ENCODE results near the gene C4orf46.
"Not testable (repeated sequence)": the region's sequence is repeated elsewhere in the genome, so short reads cannot be mapped to it uniquely, and the experiment has no call there.

Gene C4orf46

GRCh38 chr4:158673633-158674032 lies 1.9 kb upstream of the C4orf46 start:
- H3K9me3 ChIP-seq (ENCODE audit: control insufficient read depth, low read length), result no peaks in the 10 kb centered on the region
- H3K4me1 ChIP-seq (ENCODE audit: control insufficient read depth, insufficient read depth, low read length), result peaks cover 4% of the 10 kb centered on the region
- WGBS, 2 experiments, result 87 to 93% methylated on average over 3 of the region's 3 CpGs
- no peak overlapping the region for H3K4me3 ChIP-seq (ENCODE audit: insufficient read depth, low read depth, low read length)
- no peak overlapping the region for H3K27ac ChIP-seq (ENCODE audit: insufficient read depth, low read depth, low read length, poor library complexity, severe bottlenecking)
- H3K27me3 ChIP-seq (ENCODE audit: control insufficient read depth, insufficient read depth, low read length, poor library complexity, severe bottlenecking), result no peaks in the 10 kb centered on the region
- no peaks in the 10 kb centered on the region for H3K36me3 ChIP-seq (ENCODE audit: control insufficient read depth, insufficient read depth, low read length)

GRCh38 chr4:158671915-158672806 lies 474 bp upstream of the C4orf46 start, which contains the start of gene ETFDH:
TSS of gene ETFDH (plus strand) at chr4:158672296. CDS start at chr4:158672457, 161 bp downstream.
- WGBS, 2 experiments, result 1% methylated on average over 60 of the region's 60 CpGs
- H3K4me3 ChIP-seq (ENCODE audit: insufficient read depth, low read depth, low read length), result peak within 1 kb of the TSS; percentile 97
- H3K4me1 ChIP-seq (ENCODE audit: control insufficient read depth, insufficient read depth, low read length), result peaks cover 4% of the 10 kb centered on the region
- H3K27me3 ChIP-seq (ENCODE audit: control insufficient read depth, insufficient read depth, low read length, poor library complexity, severe bottlenecking), result no peaks in the 10 kb centered on the region
- H3K9me3 ChIP-seq (ENCODE audit: control insufficient read depth, low read length), result no peaks in the 10 kb centered on the region
- no peaks in the 10 kb centered on the region for H3K36me3 ChIP-seq (ENCODE audit: control insufficient read depth, insufficient read depth, low read length)
- H3K27ac ChIP-seq (ENCODE audit: insufficient read depth, low read depth, low read length, poor library complexity, severe bottlenecking), result peak within 1 kb of the TSS; percentile 93

- peak overlapping the region; percentile 97 for H3K4me3 ChIP-seq (ENCODE audit: insufficient read depth, low read depth, low read length)
- no peaks in the 10 kb centered on the region for H3K9me3 ChIP-seq (ENCODE audit: control insufficient read depth, low read length)
- peaks cover 4% of the 10 kb centered on the region for H3K4me1 ChIP-seq (ENCODE audit: control insufficient read depth, insufficient read depth, low read length)
- H3K36me3 ChIP-seq (ENCODE audit: control insufficient read depth, insufficient read depth, low read length), result no peaks in the 10 kb centered on the region
- 0% methylated on average over 35 of the region's 35 CpGs for WGBS, 2 experiments
- no peaks in the 10 kb centered on the region for H3K27me3 ChIP-seq (ENCODE audit: control insufficient read depth, insufficient read depth, low read length, poor library complexity, severe bottlenecking)
- H3K27ac ChIP-seq (ENCODE audit: insufficient read depth, low read depth, low read length, poor library complexity, severe bottlenecking), result peak overlapping the region; percentile 93
Observed at GRCh38 chr4:158670975-158671664, 567 bp downstream of the C4orf46 start.

GRCh38 chr4:158669310-158669709 lies 2.4 kb downstream of the C4orf46 start:
- Histone ChIP-seq H3K36me3 (ENCODE audit: control insufficient read depth, insufficient read depth, low read length) (no peaks in the 10 kb centered on the region), H3K9me3 (ENCODE audit: control insufficient read depth, low read length) (no peaks in the 10 kb centered on the region), H3K4me1 (ENCODE audit: control insufficient read depth, insufficient read depth, low read length) (peaks cover 4% of the 10 kb centered on the region), H3K4me3 (ENCODE audit: insufficient read depth, low read depth, low read length) (no peak overlapping the region), H3K27ac (ENCODE audit: insufficient read depth, low read depth, low read length, poor library complexity, severe bottlenecking) (no peak overlapping the region), H3K27me3 (ENCODE audit: control insufficient read depth, insufficient read depth, low read length, poor library complexity, severe bottlenecking) (no peaks in the 10 kb centered on the region)
- 95 to 97% methylated on average over 7 of the region's 7 CpGs for WGBS, 2 experiments

- no peak overlapping the region for H3K27ac ChIP-seq (ENCODE audit: insufficient read depth, low read depth, low read length, poor library complexity, severe bottlenecking)
- no peaks in the 10 kb centered on the region for H3K9me3 ChIP-seq (ENCODE audit: control insufficient read depth, low read length)
- no peaks in the 10 kb centered on the region for H3K36me3 ChIP-seq (ENCODE audit: control insufficient read depth, insufficient read depth, low read length)
- 30% methylated on average over 2 of the region's 3 CpGs; no CpG with 5 or more reads in 1 of the 2 experiments for WGBS, 2 experiments
- peaks cover 4% of the 10 kb centered on the region for H3K4me1 ChIP-seq (ENCODE audit: control insufficient read depth, insufficient read depth, low read length)
- no peak overlapping the region for H3K4me3 ChIP-seq (ENCODE audit: insufficient read depth, low read depth, low read length)
- no peaks in the 10 kb centered on the region for H3K27me3 ChIP-seq (ENCODE audit: control insufficient read depth, insufficient read depth, low read length, poor library complexity, severe bottlenecking)
Observed at GRCh38 chr4:158667651-158668198, 4.0 kb downstream of the C4orf46 start.

- Histone ChIP-seq H3K4me3 (ENCODE audit: insufficient read depth, low read depth, low read length) (no peak overlapping the region), H3K36me3 (ENCODE audit: control insufficient read depth, insufficient read depth, low read length) (no peaks in the 10 kb centered on the region), H3K27me3 (ENCODE audit: control insufficient read depth, insufficient read depth, low read length, poor library complexity, severe bottlenecking) (no peaks in the 10 kb centered on the region), H3K27ac (ENCODE audit: insufficient read depth, low read depth, low read length, poor library complexity, severe bottlenecking) (no peak overlapping the region), H3K9me3 (ENCODE audit: control insufficient read depth, low read length) (no peaks in the 10 kb centered on the region), H3K4me1 (ENCODE audit: control insufficient read depth, insufficient read depth, low read length) (peaks cover 4% of the 10 kb centered on the region)
- 94 to 99% methylated on average over 2 of the region's 2 CpGs for whole genome bisulfite sequencing, 2 experiments
Observed at GRCh38 chr4:158666892-158667291, 4.8 kb downstream of the C4orf46 start.

GRCh38 chr4:158664806-158665205 lies 6.9 kb downstream of the C4orf46 start:
- 96 to 97% methylated on average over 18 of the region's 18 CpGs for WGBS, 2 experiments
- Histone ChIP-seq H3K27ac (ENCODE audit: insufficient read depth, low read depth, low read length, poor library complexity, severe bottlenecking) (no peak overlapping the region), H3K4me3 (ENCODE audit: insufficient read depth, low read depth, low read length) (no peak overlapping the region), H3K36me3 (ENCODE audit: control insufficient read depth, insufficient read depth, low read length) (no peaks in the 10 kb centered on the region), H3K4me1 (ENCODE audit: control insufficient read depth, insufficient read depth, low read length) (peaks cover 4% of the 10 kb centered on the region), H3K9me3 (ENCODE audit: control insufficient read depth, low read length) (no peaks in the 10 kb centered on the region), H3K27me3 (ENCODE audit: control insufficient read depth, insufficient read depth, low read length, poor library complexity, severe bottlenecking) (no peaks in the 10 kb centered on the region)

- not testable (repeated sequence) for H3K4me3 ChIP-seq (ENCODE audit: insufficient read depth, low read depth, low read length); H3K4me1 ChIP-seq (ENCODE audit: control insufficient read depth, insufficient read depth, low read length); H3K27me3 ChIP-seq (ENCODE audit: control insufficient read depth, insufficient read depth, low read length, poor library complexity, severe bottlenecking); H3K27ac ChIP-seq (ENCODE audit: insufficient read depth, low read depth, low read length, poor library complexity, severe bottlenecking); H3K36me3 ChIP-seq (ENCODE audit: control insufficient read depth, insufficient read depth, low read length); H3K9me3 ChIP-seq (ENCODE audit: control insufficient read depth, low read length)
- WGBS, 2 experiments, result 92 to 94% methylated on average over 8 of the region's 8 CpGs
Observed at GRCh38 chr4:158663707-158664625, 7.7 kb downstream of the C4orf46 start.

GRCh38 chr4:158663255-158663654 lies 8.4 kb downstream of the C4orf46 start:
- WGBS, 2 experiments, result 65 to 70% methylated on average over 4 of the region's 4 CpGs
- H3K9me3 ChIP-seq (ENCODE audit: control insufficient read depth, low read length); H3K36me3 ChIP-seq (ENCODE audit: control insufficient read depth, insufficient read depth, low read length); H3K27me3 ChIP-seq (ENCODE audit: control insufficient read depth, insufficient read depth, low read length, poor library complexity, severe bottlenecking); H3K4me3 ChIP-seq (ENCODE audit: insufficient read depth, low read depth, low read length); H3K4me1 ChIP-seq (ENCODE audit: control insufficient read depth, insufficient read depth, low read length); H3K27ac ChIP-seq (ENCODE audit: insufficient read depth, low read depth, low read length, poor library complexity, severe bottlenecking): not testable (repeated sequence)

Data from ectodermal cell (in vitro differentiated cells).